Choroid plexus epithelial cell (primary cell): ENCODE measurements around the gene SUSD3.

Experiments
- DNase-seq: peaks from one replicate; pipeline ENCODE4 v3.0.0-alpha.2; 2010; ENCODE audit warnings: low read depth
- H3K4me3 ChIP-seq: 2 replicates; pipeline ENCODE4 v1.5.1; 2011; ENCODE audit warnings: low read depth, mild to moderate bottlenecking, control low read depth, low read length, moderate library complexity
- TF ChIP-seq, protein P1 (sequence below): conservative IDR thresholded peaks from 2 replicates; pipeline ENCODE4 v1.5.1; 2011; ENCODE audit warnings: low read depth, mild to moderate bottlenecking, control low read depth, inconsistent platforms, low read length, moderate library complexity

SUSD3 gene

GRCh38 chr9:93041108-93041802 is 17.2 kb upstream of the SUSD3 start:
- DNase-seq: peak; percentile 12
- H3K4me3 ChIP-seq: no peak overlapping the region
- TF ChIP-seq, protein P1, sequence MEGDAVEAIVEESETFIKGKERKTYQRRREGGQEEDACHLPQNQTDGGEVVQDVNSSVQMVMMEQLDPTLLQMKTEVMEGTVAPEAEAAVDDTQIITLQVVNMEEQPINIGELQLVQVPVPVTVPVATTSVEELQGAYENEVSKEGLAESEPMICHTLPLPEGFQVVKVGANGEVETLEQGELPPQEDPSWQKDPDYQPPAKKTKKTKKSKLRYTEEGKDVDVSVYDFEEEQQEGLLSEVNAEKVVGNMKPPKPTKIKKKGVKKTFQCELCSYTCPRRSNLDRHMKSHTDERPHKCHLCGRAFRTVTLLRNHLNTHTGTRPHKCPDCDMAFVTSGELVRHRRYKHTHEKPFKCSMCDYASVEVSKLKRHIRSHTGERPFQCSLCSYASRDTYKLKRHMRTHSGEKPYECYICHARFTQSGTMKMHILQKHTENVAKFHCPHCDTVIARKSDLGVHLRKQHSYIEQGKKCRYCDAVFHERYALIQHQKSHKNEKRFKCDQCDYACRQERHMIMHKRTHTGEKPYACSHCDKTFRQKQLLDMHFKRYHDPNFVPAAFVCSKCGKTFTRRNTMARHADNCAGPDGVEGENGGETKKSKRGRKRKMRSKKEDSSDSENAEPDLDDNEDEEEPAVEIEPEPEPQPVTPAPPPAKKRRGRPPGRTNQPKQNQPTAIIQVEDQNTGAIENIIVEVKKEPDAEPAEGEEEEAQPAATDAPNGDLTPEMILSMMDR: no peak

- TF ChIP-seq, protein P1: no peak
- no peak for DNase-seq
- no peak overlapping the region for H3K4me3 ChIP-seq
Measured at GRCh38 chr9:93043122-93043521, 15.4 kb upstream of the SUSD3 start.

GRCh38 chr9:93045521-93045920 is 13.0 kb upstream of the SUSD3 start:
- no peak for DNase-seq
- H3K4me3 ChIP-seq: no peak overlapping the region
- TF ChIP-seq, protein P1: no peak

DNA sequence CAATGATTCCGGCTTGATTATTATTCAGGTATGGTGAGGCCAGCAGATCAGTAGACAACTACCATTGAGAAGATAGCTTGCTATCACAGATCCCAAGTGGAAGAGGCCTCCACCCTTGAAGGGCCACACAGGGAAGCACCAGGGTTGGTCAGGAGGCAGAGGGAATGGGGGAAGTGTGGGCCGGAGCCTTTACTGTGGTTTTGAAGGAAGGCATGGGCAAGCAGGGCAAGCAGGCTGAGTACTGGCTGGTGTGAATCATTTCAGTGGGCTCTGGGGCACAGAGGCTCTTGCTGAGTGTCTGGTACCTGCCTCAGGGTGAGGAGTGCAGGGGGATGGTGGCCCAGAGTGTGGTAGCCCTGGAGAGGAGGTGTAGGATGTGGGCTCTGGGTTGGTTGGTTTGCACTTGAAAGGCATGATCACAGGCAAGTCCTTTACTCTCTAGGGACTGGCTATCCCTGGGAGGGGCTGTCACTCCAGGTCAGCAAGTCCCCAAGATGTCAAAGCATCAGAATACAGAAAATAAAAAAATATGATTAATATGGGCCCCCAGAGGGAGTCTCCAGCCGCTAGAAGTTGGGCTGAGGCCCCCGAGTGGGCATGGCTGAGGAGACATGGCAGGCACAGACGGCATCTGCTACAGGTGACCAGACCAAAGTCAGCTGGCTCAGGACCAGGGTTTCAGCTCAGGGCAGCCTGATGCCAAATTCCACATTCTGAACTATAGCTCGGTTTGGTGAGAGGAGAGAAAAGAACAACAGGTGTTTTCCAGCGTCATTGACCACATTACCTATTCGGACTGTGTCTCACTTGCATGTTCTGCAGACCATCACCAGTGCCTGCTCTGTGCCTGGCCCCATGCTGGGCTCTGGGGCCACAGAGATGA is 9.7 kb upstream of the SUSD3 start:
- H3K4me3 ChIP-seq: no peak overlapping the region
- no peak for DNase-seq
- TF ChIP-seq, protein P1: no peak

DNA sequence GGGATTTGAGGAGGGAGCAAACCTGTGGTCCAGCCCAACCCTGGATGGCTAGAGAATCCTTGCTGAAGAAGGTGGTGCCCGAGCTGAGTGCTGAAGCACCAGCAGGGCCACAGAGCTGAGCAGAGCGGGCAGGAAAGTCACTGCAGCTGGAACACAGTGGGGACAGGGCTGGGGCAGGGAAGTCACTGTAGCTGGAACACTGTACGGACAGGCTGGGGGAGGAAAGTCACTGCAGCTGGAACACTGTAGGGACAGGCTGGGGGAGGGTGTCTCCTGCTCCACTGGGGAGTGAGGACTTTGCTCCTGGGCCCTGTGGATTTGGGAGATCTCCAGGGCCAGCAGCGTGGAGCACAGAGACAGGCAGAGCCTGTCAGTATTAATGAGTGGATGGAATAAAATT is 9.0 kb upstream of the SUSD3 start:
- DNase-seq: no peak
- TF ChIP-seq, protein P1: no peak
- no peak overlapping the region for H3K4me3 ChIP-seq

DNA sequence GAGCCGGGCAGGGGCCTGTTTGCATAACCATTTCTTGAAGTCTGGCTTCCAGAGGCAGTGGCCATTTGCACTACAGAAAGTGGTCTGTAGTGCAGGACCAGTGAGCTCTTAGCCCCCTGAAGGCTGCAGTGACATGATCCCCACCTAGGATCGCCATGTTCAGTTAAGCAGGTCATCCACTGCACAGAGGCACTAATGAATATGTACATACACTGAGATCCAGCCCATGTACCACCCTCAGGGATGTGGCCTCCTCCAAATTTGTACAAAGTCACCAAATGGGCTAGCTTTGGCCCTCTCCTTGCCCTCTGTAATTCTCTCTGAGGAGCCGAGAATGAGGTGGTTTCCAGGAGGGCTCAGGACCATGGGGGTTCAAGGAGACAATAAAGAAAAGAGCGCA is 8.3 kb upstream of the SUSD3 start:
- TF ChIP-seq, protein P1: no peak
- no peak overlapping the region for H3K4me3 ChIP-seq
- no peak for DNase-seq
